OCI-LY3 (cell line): ENCODE results near the gene ERG.

Experiments
- CTCF ChIP-seq: fragments of 200-600, 300-600 bp; sonication (generic); IDR thresholded peaks from 2 replicates; pipeline ENCODE4 v1.5.1; 2014; ENCODE audit warnings: antibody characterized with exemption, low read length, low read depth
- EZH2phosphoT487 ChIP-seq: fragments of 200-600 bp; shearing (Covaris generic); IDR thresholded peaks from 2 replicates; pipeline ENCODE4 v1.6.1; 2018; ENCODE audit warnings: antibody characterized with exemption, mixed run types, low read depth

- TF ChIP-seq CTCF (no peak), EZH2phosphoT487 (no peak)
These were observed 97.9 kb downstream of the ERG start for GRCh38 chr21:38400195-38400919.
